Measurements from ENCODE around the gene FRRS1.

FRRS1 gene

DNA sequence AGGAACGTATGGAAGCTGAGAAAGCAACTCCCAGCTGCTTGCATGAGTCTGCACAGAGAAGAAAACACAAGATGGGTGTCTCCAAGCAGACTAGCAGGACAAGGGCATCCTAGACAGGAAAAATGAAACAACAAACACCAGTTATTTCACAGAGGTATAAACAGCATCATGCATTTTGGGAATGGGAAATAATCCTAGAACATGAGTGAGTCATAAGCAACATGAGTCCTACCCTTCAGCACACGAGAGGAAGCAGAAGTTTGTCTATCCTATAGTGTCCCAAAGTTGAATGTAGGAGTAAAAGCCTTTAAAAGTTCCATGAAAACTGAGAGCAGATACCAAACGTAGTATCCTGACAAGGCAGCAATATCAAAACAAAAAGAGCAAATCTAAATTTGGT lies 11.3 kb upstream of the FRRS1 start:
- Histone ChIP-seq H2BK5ac (ENCODE audit: low read length) (no peak overlapping the region), H4K91ac (ENCODE audit: low read depth, low read length, poor library complexity) (no peak overlapping the region), H3K4me2 (ENCODE audit: insufficient read depth, low read length, poor library complexity, severe bottlenecking) (no peak overlapping the region), H2AK5ac (ENCODE audit: low read depth, low read length) (no peak overlapping the region), H3K79me1 (ENCODE audit: low read depth, low read length) (no peaks in the 10 kb centered on the region), H3K4ac (ENCODE audit: low read length) (no peak overlapping the region), H3K23ac (ENCODE audit: low read depth, low read length, poor library complexity) (no peak overlapping the region), H3K27me3 (ENCODE audit: control insufficient read depth in 3 of 3, insufficient read depth in 3 of 3, low read depth in 1 of 3, low read length in 3 of 3) (peaks cover 0 to 2% (median 0%) of the 10 kb centered on the region in 3 experiments), H3K14ac (ENCODE audit: low read length) (no peak overlapping the region), H3K4me1 (ENCODE audit: control insufficient read depth in 2 of 2, insufficient read depth in 1 of 2, low read depth in 1 of 2, low read length in 2 of 2) (peaks cover 0 to 1% of the 10 kb centered on the region in 2 donors), H2BK15ac (ENCODE audit: low read length) (no peak overlapping the region), H2BK12ac (ENCODE audit: low read length) (no peak overlapping the region), H3K27ac (replicated peaks; ENCODE audit: low read length) (no peak overlapping the region), H3K9me3 (replicated peaks in 1 of 2; ENCODE audit: control insufficient read depth in 2 of 2, insufficient read depth in 1 of 2, low read depth in 1 of 2, low read length in 2 of 2) (no peaks in the 10 kb centered on the region), H3K4me3 (ENCODE audit: low read length in 2 of 2) (no peak overlapping the region), H3K36me3 (replicated peaks in 1 of 2; ENCODE audit: control insufficient read depth in 2 of 2, insufficient read depth in 2 of 2, low read length in 2 of 2) (no peaks in the 10 kb centered on the region), H2BK120ac (ENCODE audit: low read depth, low read length) (no peak overlapping the region), H4K8ac (ENCODE audit: low read depth, low read length) (no peak overlapping the region), H2AFZ (ENCODE audit: low read length) (no peak overlapping the region), H3K9ac (ENCODE audit: low read depth, low read length, poor library complexity) (no peak overlapping the region), H3K18ac (ENCODE audit: low read length) (no peak overlapping the region)
- WGBS, 2 donors (ENCODE audit: extremely low coverage in 2 of 2, insufficient read length in 2 of 2, insufficient replicate concordance in 1 of 2), result no CpG with 5 or more reads among the region's 3 CpGs
- DNase-seq (ENCODE audit: low spot score), result no peak

DNA sequence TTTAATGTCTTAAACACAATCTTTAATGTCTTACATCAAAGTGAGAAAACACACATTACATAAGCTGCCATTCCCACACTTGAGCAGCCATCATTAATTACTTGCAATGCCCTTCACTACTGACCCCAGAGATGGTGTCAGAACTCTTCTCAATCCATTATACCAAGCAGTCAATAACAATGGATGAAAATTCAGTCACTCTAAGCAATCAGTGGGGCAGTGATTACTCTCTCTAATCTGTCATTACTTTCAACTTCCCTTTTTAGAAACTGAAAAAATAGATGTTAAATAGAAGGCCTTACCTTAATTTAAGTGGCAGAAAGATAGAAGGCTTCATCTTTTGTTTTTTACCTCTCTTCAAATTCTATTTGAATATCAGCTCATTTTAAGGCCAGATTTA lies 9.7 kb upstream of the FRRS1 start:
- Histone ChIP-seq H3K4ac (ENCODE audit: low read length) (no peak overlapping the region), H2BK5ac (ENCODE audit: low read length) (no peak overlapping the region), H3K4me3 (ENCODE audit: low read length in 2 of 2) (no peak overlapping the region), H3K14ac (ENCODE audit: low read length) (no peak overlapping the region), H2BK120ac (ENCODE audit: low read depth, low read length) (no peak overlapping the region), H3K36me3 (replicated peaks in 1 of 2; ENCODE audit: control insufficient read depth in 2 of 2, insufficient read depth in 2 of 2, low read length in 2 of 2) (no peaks in the 10 kb centered on the region), H3K4me1 (ENCODE audit: control insufficient read depth in 2 of 2, insufficient read depth in 1 of 2, low read depth in 1 of 2, low read length in 2 of 2) (peaks cover 0 to 1% of the 10 kb centered on the region in 2 donors), H2BK12ac (ENCODE audit: low read length) (no peak overlapping the region), H3K18ac (ENCODE audit: low read length) (no peak overlapping the region), H2AK5ac (ENCODE audit: low read depth, low read length) (no peak overlapping the region), H3K9ac (ENCODE audit: low read depth, low read length, poor library complexity) (no peak overlapping the region), H4K91ac (ENCODE audit: low read depth, low read length, poor library complexity) (no peak overlapping the region), H2BK15ac (ENCODE audit: low read length) (no peak overlapping the region), H2AFZ (ENCODE audit: low read length) (no peak overlapping the region), H3K23ac (ENCODE audit: low read depth, low read length, poor library complexity) (no peak overlapping the region), H3K79me1 (ENCODE audit: low read depth, low read length) (no peaks in the 10 kb centered on the region), H4K8ac (ENCODE audit: low read depth, low read length) (no peak overlapping the region), H3K27me3 (ENCODE audit: control insufficient read depth in 3 of 3, insufficient read depth in 3 of 3, low read depth in 1 of 3, low read length in 3 of 3) (peaks cover 0 to 2% (median 0%) of the 10 kb centered on the region in 3 experiments), H3K4me2 (ENCODE audit: insufficient read depth, low read length, poor library complexity, severe bottlenecking) (no peak overlapping the region), H3K9me3 (replicated peaks in 1 of 2; ENCODE audit: control insufficient read depth in 2 of 2, insufficient read depth in 1 of 2, low read depth in 1 of 2, low read length in 2 of 2) (no peaks in the 10 kb centered on the region), H3K27ac (replicated peaks; ENCODE audit: low read length) (no peak overlapping the region)
- DNase-seq (ENCODE audit: low spot score), result no peak

DNA sequence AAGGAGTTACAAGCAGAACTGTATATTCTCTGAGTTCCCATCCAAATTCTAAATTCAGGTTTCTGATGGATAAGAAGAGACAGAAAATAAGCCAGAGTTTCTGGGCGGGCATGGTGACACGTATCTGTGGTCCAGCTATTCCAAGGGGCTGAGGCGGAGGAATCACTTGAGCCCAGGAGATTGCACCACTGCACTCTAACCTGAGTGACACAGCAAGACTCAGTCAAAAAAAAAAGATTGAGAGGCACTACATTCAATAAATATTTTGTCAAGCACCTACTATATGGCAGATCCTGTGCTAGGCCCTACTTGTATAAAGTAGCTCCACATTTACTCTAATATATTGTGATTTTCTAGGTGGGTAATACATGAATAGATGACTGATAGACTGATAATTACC lies 6.4 kb upstream of the FRRS1 start:
- H3K79me1 ChIP-seq (ENCODE audit: low read depth, low read length), result no peaks in the 10 kb centered on the region
- H2AK5ac ChIP-seq (ENCODE audit: low read depth, low read length), result no peak overlapping the region
- H3K23ac ChIP-seq (ENCODE audit: low read depth, low read length, poor library complexity), result no peak overlapping the region
- no peak overlapping the region for H2BK120ac ChIP-seq (ENCODE audit: low read depth, low read length)
- no peak overlapping the region for H3K14ac ChIP-seq (ENCODE audit: low read length)
- H2AFZ ChIP-seq (ENCODE audit: low read length), result no peak overlapping the region
- WGBS, 2 donors (ENCODE audit: extremely low coverage in 2 of 2, insufficient read length in 2 of 2, insufficient replicate concordance in 1 of 2), result no CpG with 5 or more reads among the region's 3 CpGs
- H4K8ac ChIP-seq (ENCODE audit: low read depth, low read length), result no peak overlapping the region
- no peak overlapping the region for H3K27ac ChIP-seq (replicated peaks; ENCODE audit: low read length)
- no peak overlapping the region for H2BK15ac ChIP-seq (ENCODE audit: low read length)
- no peaks in the 10 kb centered on the region for H3K27me3 ChIP-seq (ENCODE audit: control insufficient read depth in 3 of 3, insufficient read depth in 3 of 3, low read depth in 1 of 3, low read length in 3 of 3)
- H3K4ac ChIP-seq (ENCODE audit: low read length), result no peak overlapping the region
- H3K9ac ChIP-seq (ENCODE audit: low read depth, low read length, poor library complexity), result no peak overlapping the region
- H3K18ac ChIP-seq (ENCODE audit: low read length), result no peak overlapping the region
- DNase-seq (ENCODE audit: low spot score), result no peak
- H3K4me3 ChIP-seq (ENCODE audit: low read length in 2 of 2), result no peak overlapping the region
- no peaks in the 10 kb centered on the region for H3K36me3 ChIP-seq (replicated peaks in 1 of 2; ENCODE audit: control insufficient read depth in 2 of 2, insufficient read depth in 2 of 2, low read length in 2 of 2)
- peaks cover 5% of the 10 kb centered on the region in 2 donors for H3K4me1 ChIP-seq (ENCODE audit: control insufficient read depth in 2 of 2, insufficient read depth in 1 of 2, low read depth in 1 of 2, low read length in 2 of 2)
- H2BK12ac ChIP-seq (ENCODE audit: low read length), result no peak overlapping the region
- H3K4me2 ChIP-seq (ENCODE audit: insufficient read depth, low read length, poor library complexity, severe bottlenecking), result no peak overlapping the region
- no peaks in the 10 kb centered on the region for H3K9me3 ChIP-seq (replicated peaks in 1 of 2; ENCODE audit: control insufficient read depth in 2 of 2, insufficient read depth in 1 of 2, low read depth in 1 of 2, low read length in 2 of 2)
- no peak overlapping the region for H2BK5ac ChIP-seq (ENCODE audit: low read length)
- no peak overlapping the region for H4K91ac ChIP-seq (ENCODE audit: low read depth, low read length, poor library complexity)

DNA sequence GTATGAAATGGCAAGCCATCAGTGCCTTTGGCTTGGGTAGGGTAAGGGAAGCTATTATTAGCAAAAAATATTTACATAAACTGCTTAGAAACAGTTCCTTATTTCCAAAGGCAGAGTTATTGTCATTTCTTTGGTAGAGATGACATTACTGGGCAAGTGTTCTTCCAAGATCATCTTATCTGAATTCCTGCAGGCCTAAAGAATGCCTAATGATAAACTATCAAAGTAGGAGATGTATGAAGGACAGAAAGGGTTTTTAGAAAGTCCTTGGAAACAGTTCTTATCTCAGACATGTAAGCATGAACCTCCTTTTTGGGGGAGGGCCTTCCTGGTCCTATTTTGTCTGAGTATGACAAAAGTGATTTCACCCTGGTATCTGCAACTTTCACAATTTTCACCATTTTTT lies 5.1 kb upstream of the FRRS1 start:
- Histone ChIP-seq H3K14ac (ENCODE audit: low read length) (no peak overlapping the region), H3K27me3 (ENCODE audit: control insufficient read depth in 3 of 3, insufficient read depth in 3 of 3, low read depth in 1 of 3, low read length in 3 of 3) (no peaks in the 10 kb centered on the region), H3K79me1 (ENCODE audit: low read depth, low read length) (no peaks in the 10 kb centered on the region), H3K4me2 (ENCODE audit: insufficient read depth, low read length, poor library complexity, severe bottlenecking) (no peak overlapping the region), H2BK5ac (ENCODE audit: low read length) (no peak overlapping the region), H3K9ac (ENCODE audit: low read depth, low read length, poor library complexity) (no peak overlapping the region), H2BK120ac (ENCODE audit: low read depth, low read length) (no peak overlapping the region), H2AFZ (ENCODE audit: low read length) (peak overlapping the region; percentile 23), H3K23ac (ENCODE audit: low read depth, low read length, poor library complexity) (no peak overlapping the region), H4K91ac (ENCODE audit: low read depth, low read length, poor library complexity) (no peak overlapping the region), H2BK12ac (ENCODE audit: low read length) (no peak overlapping the region), H2AK5ac (ENCODE audit: low read depth, low read length) (no peak overlapping the region), H3K4me3 (ENCODE audit: low read length in 2 of 2) (no peak overlapping the region), H3K4ac (ENCODE audit: low read length) (no peak overlapping the region), H3K4me1 (ENCODE audit: control insufficient read depth in 2 of 2, insufficient read depth in 1 of 2, low read depth in 1 of 2, low read length in 2 of 2) (peaks cover 5% of the 10 kb centered on the region in 2 donors), H3K27ac (replicated peaks; ENCODE audit: low read length) (no peak overlapping the region), H3K36me3 (replicated peaks in 1 of 2; ENCODE audit: control insufficient read depth in 2 of 2, insufficient read depth in 2 of 2, low read length in 2 of 2) (no peaks in the 10 kb centered on the region), H3K18ac (ENCODE audit: low read length) (no peak overlapping the region), H4K8ac (ENCODE audit: low read depth, low read length) (no peak overlapping the region), H2BK15ac (ENCODE audit: low read length) (no peak overlapping the region), H3K9me3 (replicated peaks in 1 of 2; ENCODE audit: control insufficient read depth in 2 of 2, insufficient read depth in 1 of 2, low read depth in 1 of 2, low read length in 2 of 2) (no peaks in the 10 kb centered on the region)
- no peak for DNase-seq (ENCODE audit: low spot score)

Measured in neuronal stem cell (in vitro differentiated cells).